GF-D8 (cell line): ENCODE data around the gene ANTKMT.

Experiments
- DNase-seq: peaks from one replicate; lab custom pipeline; 2025; lab: John Stamatoyannopoulos, UW

ANTKMT gene

GRCh38 chr16:764848-765487, 44.0 kb downstream of the ANTKMT start:
- no peak for DNase-seq

- DNase-seq, result no peak
Observed at GRCh38 chr16:765488-765865, 44.5 kb downstream of the ANTKMT start.

- no peak for DNase-seq
Observed at GRCh38 chr16:766008-766819, 45.3 kb downstream of the ANTKMT start.

- no peak for DNase-seq
Observed at GRCh38 chr16:766820-767640, 46.1 kb downstream of the ANTKMT start.

DNA sequence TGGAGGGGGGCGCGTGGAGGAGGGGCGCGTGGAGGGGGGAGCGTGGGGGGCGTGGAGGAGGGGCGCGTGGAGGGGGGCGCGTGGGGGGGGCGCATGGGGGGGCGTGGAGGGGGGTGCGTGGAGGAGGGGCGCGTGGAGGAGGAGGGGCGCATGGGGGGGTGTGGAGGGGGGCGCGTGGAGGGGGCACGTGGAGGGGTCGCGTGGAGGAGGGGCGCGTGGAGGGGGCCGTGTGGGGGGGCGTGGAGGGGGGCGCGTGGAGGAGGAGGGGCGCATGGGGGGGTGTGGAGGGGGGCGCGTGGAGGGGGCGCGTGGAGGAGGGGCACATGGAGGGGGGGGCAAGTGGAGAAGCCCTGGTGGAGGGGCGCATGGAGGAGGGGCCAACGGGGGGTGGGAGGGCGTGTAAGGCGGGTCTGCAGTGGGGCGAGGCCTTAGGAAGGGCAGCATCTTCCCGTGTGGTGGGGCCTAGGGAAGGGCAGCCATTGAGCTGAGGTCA, 46.8 kb downstream of the ANTKMT start:
- DNase-seq, result no peak

DNA sequence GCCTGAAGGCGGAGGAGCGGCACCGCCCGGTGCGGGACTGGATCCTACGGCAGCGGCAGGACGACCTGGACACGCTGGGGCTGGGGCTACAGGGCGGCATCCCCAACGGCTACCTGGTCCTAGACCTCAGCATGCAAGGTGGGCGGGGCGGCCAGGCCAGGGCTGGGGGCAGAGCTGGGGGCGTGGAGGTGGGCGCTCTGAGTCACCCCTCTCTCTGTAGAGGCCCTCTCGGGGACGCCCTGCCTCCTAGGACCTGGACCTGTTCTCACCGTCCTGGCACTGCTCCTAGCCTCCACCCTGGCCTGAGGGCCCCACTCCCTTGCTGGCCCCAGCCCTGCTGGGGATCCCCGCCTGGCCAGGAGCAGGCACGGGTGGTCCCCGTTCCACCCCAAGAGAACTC, 47.5 kb downstream of the ANTKMT start:
- no peak for DNase-seq

DNA sequence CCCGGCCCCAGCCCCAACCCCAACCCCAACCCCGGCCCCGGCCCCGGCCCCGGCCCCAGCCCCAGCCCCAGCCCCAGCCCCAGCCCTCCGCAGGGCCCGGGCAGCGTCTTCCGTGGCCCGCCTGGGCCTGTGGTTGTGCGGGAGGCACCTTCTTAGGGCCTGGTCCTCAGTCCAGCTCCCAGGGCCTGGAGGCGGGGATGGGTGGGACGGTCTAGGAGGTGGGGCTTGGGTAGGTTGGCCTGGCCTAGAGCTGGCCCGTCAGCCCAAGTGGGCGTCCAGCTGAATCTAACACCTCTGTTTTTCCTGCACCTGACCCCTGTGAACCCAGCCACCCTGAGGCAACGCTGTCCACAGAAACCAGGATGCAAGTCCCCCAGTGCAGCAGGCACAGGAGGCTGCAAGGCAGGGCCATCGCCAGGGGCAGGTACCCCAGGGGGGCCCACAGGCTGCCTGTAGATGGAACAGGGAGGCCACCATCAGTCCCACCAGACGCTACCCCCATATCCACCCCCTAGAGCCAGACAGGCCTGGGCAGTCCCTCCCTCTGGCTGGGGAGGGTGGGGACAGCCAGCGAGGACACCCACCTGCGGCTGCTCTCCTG, 48.3 kb downstream of the ANTKMT start:
- no peak for DNase-seq

DNA sequence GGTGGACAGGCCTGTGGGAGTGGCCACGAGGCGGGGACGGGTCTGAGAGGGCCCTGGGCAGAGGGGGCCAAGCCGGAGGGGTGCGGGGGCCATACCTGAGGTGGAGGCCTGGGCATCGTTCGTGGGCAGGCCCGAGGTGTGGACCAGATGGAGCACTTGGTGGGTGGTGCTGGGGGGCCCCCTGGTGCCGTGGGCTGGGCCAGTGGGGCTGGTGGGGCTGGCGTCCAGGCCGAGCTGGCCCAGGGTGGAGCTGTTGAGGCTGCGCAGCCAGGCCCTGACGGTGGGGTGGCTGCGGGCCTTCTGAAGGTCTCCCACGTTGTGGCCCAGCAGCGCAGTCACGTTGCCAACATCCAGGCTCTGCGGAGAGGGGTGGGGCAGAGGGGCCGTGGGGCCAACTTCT, 49.0 kb downstream of the ANTKMT start:
- no peak for DNase-seq

DNA sequence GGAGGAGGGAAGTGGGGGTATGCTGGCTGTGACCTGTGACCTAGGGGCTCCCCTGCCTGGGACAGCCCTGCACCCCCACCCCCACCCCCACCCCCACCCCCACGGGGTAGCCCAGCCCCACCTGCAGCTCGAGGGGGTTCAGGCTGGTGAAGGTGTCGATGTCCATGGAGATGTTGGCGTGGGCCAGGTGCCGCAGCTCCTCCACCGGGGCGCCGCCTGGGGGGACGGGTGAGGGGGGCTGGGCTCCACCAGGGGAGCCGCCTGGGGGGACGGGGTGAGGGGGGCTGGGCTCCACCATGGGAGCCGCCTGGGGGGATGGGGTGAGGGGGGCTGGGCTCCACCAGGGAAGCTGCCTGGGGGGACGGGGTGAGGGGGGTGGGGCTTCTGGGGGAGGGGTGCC, 49.5 kb downstream of the ANTKMT start:
- no peak for DNase-seq
